HEK293 (cell line): ENCODE measurements around the gene RPL23.

Experiments
- BCL6B ChIP-seq: fragments of 450-650 bp; formaldehyde crosslinking; IDR thresholded peaks from 2 replicates; pipeline ENCODE4 v1.5.1; 2017; ENCODE audit warnings: missing biosample characterization, missing genetic modification characterization
- HOXD13 ChIP-seq: sonication (generic); formaldehyde crosslinking; IDR thresholded peaks from 2 replicates; pipeline ENCODE4 v1.8.0; 2022; ENCODE audit warnings: missing genetic modification reagents, borderline replicate concordance
- IKZF3 ChIP-seq: fragments of 450-650 bp; IDR thresholded peaks from 2 replicates; pipeline ENCODE4 v1.5.0; 2018; ENCODE audit warnings: missing biosample characterization, mild to moderate bottlenecking, missing genetic modification characterization, moderate library complexity
- MEIS1 ChIP-seq: sonication (generic); formaldehyde crosslinking; IDR thresholded peaks from 2 replicates; pipeline ENCODE4 v1.8.1; 2022; ENCODE audit warnings: missing genetic modification reagents, mild to moderate bottlenecking, borderline replicate concordance
- MYNN ChIP-seq: fragments of 450-650 bp; formaldehyde crosslinking; IDR thresholded peaks from 2 replicates; pipeline ENCODE4 v1.5.1; 2016; ENCODE audit warnings: missing biosample characterization, missing genetic modification characterization, borderline replicate concordance
- MZF1 ChIP-seq: fragments of 450-650 bp; formaldehyde crosslinking; IDR thresholded peaks from 2 replicates; pipeline ENCODE4 v1.5.1; 2017; ENCODE audit warnings: missing biosample characterization, missing genetic modification characterization, borderline replicate concordance
- PBX3 ChIP-seq: sonication (generic); formaldehyde crosslinking; IDR thresholded peaks from 2 replicates; pipeline ENCODE4 v1.8.1; 2022; ENCODE audit warnings: mild to moderate bottlenecking, moderate library complexity, missing genetic modification reagents
- SCRT2 ChIP-seq: fragments of 450-650 bp; formaldehyde crosslinking; IDR thresholded peaks from 2 replicates; pipeline ENCODE4 v1.5.1; 2016; ENCODE audit warnings: missing biosample characterization, missing genetic modification characterization
- ZBTB11 ChIP-seq: fragments of 450-650 bp; formaldehyde crosslinking; conservative IDR thresholded peaks from 2 replicates; pipeline ENCODE4 v1.5.1; 2016; ENCODE audit warnings: low read depth, missing biosample characterization, missing genetic modification characterization
- ZBTB7A ChIP-seq: fragments of 450-650 bp; formaldehyde crosslinking; IDR thresholded peaks from 2 replicates; pipeline ENCODE4 v1.5.1; 2016; ENCODE audit warnings: low read depth, missing biosample characterization, missing genetic modification characterization
- ZBTB8A ChIP-seq: fragments of 450-650 bp; formaldehyde crosslinking; IDR thresholded peaks from 2 replicates; pipeline ENCODE4 v1.5.1; 2016; ENCODE audit warnings: missing biosample characterization, missing genetic modification characterization
- ZNF157 ChIP-seq: fragments of 450-650 bp; formaldehyde crosslinking; IDR thresholded peaks from 2 replicates; pipeline ENCODE4 v1.5.1; 2016; ENCODE audit warnings: missing biosample characterization, missing genetic modification characterization
- ZNF175 ChIP-seq: fragments of 450-650 bp; formaldehyde crosslinking; IDR thresholded peaks from 2 replicates; pipeline ENCODE4 v1.5.1; 2016; ENCODE audit warnings: missing biosample characterization, missing genetic modification characterization
- ZNF24 ChIP-seq: fragments of 450-650 bp; formaldehyde crosslinking; IDR thresholded peaks from 2 replicates; pipeline ENCODE4 v1.5.1; 2016; ENCODE audit warnings: missing biosample characterization, missing genetic modification characterization
- ZNF292 ChIP-seq: fragments of 450-650 bp; formaldehyde crosslinking; IDR thresholded peaks from 2 replicates; pipeline ENCODE4 v1.5.1; 2016; ENCODE audit warnings: low read depth, missing biosample characterization, missing genetic modification characterization, borderline replicate concordance
- ZNF366 ChIP-seq: fragments of 450-650 bp; formaldehyde crosslinking; conservative IDR thresholded peaks from 2 replicates; pipeline ENCODE4 v1.5.1; 2016; ENCODE audit warnings: missing biosample characterization, missing genetic modification characterization
- ZNF391 ChIP-seq: fragments of 450-650 bp; formaldehyde crosslinking; IDR thresholded peaks from 2 replicates; pipeline ENCODE4 v1.5.1; 2016; ENCODE audit warnings: low read depth, missing biosample characterization, missing genetic modification characterization, borderline replicate concordance
- ZNF548 ChIP-seq: fragments of 450-650 bp; formaldehyde crosslinking; IDR thresholded peaks from 2 replicates; pipeline ENCODE4 v1.5.1; 2016; ENCODE audit warnings: missing biosample characterization, missing genetic modification characterization
- ZNF571 ChIP-seq: fragments of 450-650 bp; formaldehyde crosslinking; IDR thresholded peaks from 2 replicates; pipeline ENCODE4 v1.5.0; 2017; ENCODE audit warnings: missing biosample characterization, missing genetic modification characterization
- ZNF596 ChIP-seq: fragments of 450-650 bp; IDR thresholded peaks from 2 replicates; pipeline ENCODE4 v1.5.0; 2018; ENCODE audit warnings: missing biosample characterization, mild to moderate bottlenecking, missing genetic modification characterization, moderate library complexity
- ZNF621 ChIP-seq: fragments of 450-650 bp; formaldehyde crosslinking; IDR thresholded peaks from 2 replicates; pipeline ENCODE4 v1.5.1; 2017; ENCODE audit warnings: missing biosample characterization, missing genetic modification characterization
- ZNF629 ChIP-seq: fragments of 450-650 bp; formaldehyde crosslinking; IDR thresholded peaks from 2 replicates; pipeline ENCODE4 v1.5.1; 2017; ENCODE audit warnings: missing biosample characterization, missing genetic modification characterization
- ZNF645 ChIP-seq: fragments of 450-650 bp; formaldehyde crosslinking; IDR thresholded peaks from 2 replicates; pipeline ENCODE4; 2016; ENCODE audit warnings: missing biosample characterization, missing genetic modification characterization
- ZNF654 ChIP-seq: fragments of 450-650 bp; formaldehyde crosslinking; IDR thresholded peaks from 2 replicates; pipeline ENCODE4 v1.5.1; 2016; ENCODE audit warnings: low read depth, missing biosample characterization, missing genetic modification characterization
- ZNF660 ChIP-seq: fragments of 450-650 bp; IDR thresholded peaks from 2 replicates; pipeline ENCODE4 v1.5.1; 2018; ENCODE audit warnings: missing biosample characterization, mild to moderate bottlenecking, missing genetic modification characterization
- ZNF692 ChIP-seq: fragments of 450-650 bp; formaldehyde crosslinking; IDR thresholded peaks from 2 replicates; pipeline ENCODE4 v1.5.1; 2016; ENCODE audit warnings: missing biosample characterization, missing genetic modification characterization
- ZNF701 ChIP-seq: fragments of 450-650 bp; formaldehyde crosslinking; IDR thresholded peaks from 2 replicates; pipeline ENCODE4 v1.5.1; 2016; ENCODE audit warnings: missing biosample characterization, missing genetic modification characterization
- ZNF776 ChIP-seq: fragments of 450-650 bp; formaldehyde crosslinking; IDR thresholded peaks from 2 replicates; pipeline ENCODE4 v1.5.0; 2017; ENCODE audit warnings: missing biosample characterization, missing genetic modification characterization, borderline replicate concordance
- ZNF791 ChIP-seq: fragments of 450-650 bp; formaldehyde crosslinking; IDR thresholded peaks from 2 replicates; pipeline ENCODE4 v1.5.1; 2016; ENCODE audit warnings: missing biosample characterization, missing genetic modification characterization

The RPL23 gene

GRCh38 chr17:38853292-38854219 lies at the start of gene RPL23 (continued):
- TF ChIP-seq ZNF366 (tag by site-specific recombination), result peak; percentile 89
- no peak for TF ChIP-seq MZF1 (tag by site-specific recombination)
- TF ChIP-seq ZNF157 (tag by site-specific recombination), result no peak
- peak; percentile 82; the same call in 1 of the 2 replicates for TF ChIP-seq ZNF24 (tag by site-specific recombination)
- TF ChIP-seq ZNF292, result no peak
- 0 out of 2 replicates have a peak, but pooled peaks have one; percentile 45 for TF ChIP-seq IKZF3 (tag by site-specific recombination)
- no peak for TF ChIP-seq ZNF621
- peak; percentile 88 for TF ChIP-seq ZBTB8A (tag by site-specific recombination)
- TF ChIP-seq SCRT2 (tag by site-specific recombination), result no peak; the same call in 1 of the 2 replicates
- no peak for TF ChIP-seq ZNF548 (tag by site-specific recombination)
- no peak for TF ChIP-seq ZNF776 (tag by site-specific recombination)
- peak; percentile 90 for TF ChIP-seq ZNF391
- no peak for TF ChIP-seq ZNF596 (tag by site-specific recombination)
- TF ChIP-seq ZNF175, result no peak
- TF ChIP-seq ZBTB7A (tag by site-specific recombination), result no peak
- no peak for TF ChIP-seq ZNF791 (tag by site-specific recombination)
- no peak for TF ChIP-seq PBX3 (CRISPR knock-in tag)
- TF ChIP-seq ZNF629 (tag by site-specific recombination), result peak; percentile 100
- no peak; the same call in 1 of the 2 replicates for TF ChIP-seq ZNF645
- TF ChIP-seq ZNF654 (tag by site-specific recombination), result no peak; the same call in 1 of the 2 replicates
- no peak for TF ChIP-seq ZNF571
- no peak for TF ChIP-seq MYNN (tag by site-specific recombination)
- peak; percentile 74 for TF ChIP-seq ZBTB11 (tag by site-specific recombination)
- TF ChIP-seq HOXD13 (CRISPR knock-in tag), result no peak
- TF ChIP-seq MEIS1 (CRISPR knock-in tag), result no peak
- TF ChIP-seq ZNF692 (tag by site-specific recombination), result 0 out of 2 replicates have a peak, but pooled peaks have one; percentile 59
- TF ChIP-seq BCL6B (tag by site-specific recombination), result no peak
- no peak for TF ChIP-seq ZNF701 (tag by site-specific recombination)
- TF ChIP-seq ZNF660 (tag by site-specific recombination), result peak; percentile 80; the same call in 1 of the 2 replicates
